Raji (cell line): Measurements from ENCODE around the gene ZNF277.

Experiments used
- POLR2A ChIP-seq: IDR thresholded peaks from 2 replicates; pipeline ENCODE4 v1.6.1; 2011; ENCODE audit warnings: low read depth, low read length, control low read depth; ENCODE audit not compliant: insufficient read depth

Gene ZNF277

DNA sequence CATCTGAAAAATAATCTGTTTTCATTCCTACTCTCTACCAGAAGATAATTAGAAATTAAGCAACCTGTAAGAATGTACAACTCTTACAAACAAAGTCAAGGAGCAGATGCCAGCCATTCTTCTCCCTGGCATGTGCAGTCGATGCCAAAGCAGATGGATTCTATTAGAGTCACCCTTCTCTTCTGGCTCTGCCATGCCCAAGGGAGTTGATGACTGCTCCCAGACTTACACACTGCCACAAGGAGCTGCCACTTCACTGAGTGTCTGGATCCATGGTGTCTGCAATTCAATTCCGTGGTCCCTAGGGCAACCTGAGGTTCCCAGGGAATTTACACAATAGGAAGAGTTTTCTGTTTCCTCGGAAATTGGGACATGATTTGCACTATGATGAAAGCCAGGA is 154.7 kb downstream of the ZNF277 start:
- no peak for TF ChIP-seq POLR2A

DNA sequence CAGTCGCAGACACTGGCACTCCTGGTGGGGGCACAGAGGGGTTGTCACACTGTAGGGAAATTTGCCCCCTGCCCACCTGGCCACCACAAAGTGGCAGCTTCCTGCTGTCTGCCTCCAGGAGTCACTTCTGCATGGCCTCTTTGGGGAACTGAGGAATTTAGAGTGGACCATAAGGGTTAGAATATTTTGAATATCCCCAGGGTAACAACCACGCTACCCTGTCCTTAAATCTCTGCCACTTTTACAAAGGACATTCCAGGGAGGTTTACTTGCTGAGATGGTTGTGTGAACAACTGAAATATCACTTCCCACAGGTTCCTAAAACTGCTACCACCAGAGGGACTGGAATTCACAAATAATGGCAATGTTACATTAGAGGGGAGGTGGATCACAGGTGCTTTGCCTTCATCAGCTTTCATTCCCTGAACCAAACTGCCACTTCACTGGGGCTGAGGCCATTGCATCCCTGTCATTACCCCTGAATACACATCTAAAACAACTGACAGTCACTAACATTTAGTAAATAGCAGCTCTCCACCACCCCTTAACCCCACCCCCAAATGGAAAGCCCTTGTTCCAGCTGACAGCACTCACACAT is 155.7 kb downstream of the ZNF277 start:
- no peak for TF ChIP-seq POLR2A

DNA sequence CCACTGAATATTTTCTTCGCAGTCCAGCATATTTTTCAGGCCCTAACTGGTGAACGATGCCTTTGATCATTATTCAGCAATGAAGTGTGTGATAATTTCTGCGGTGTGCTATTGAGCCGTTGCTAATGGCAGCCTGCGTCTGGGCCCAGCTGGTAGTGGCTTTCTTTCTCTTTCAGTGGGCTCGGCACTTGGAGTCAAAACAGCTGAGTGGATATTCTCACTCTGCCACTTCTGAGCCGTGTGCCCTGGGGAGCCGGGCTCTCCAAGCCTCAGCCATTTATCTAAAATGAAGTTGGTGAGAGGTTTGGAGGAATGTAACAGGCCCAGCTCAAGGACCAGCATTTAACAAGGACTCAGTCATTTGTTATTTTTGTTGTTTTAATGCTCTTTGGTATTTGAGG is 156.2 kb downstream of the ZNF277 start:
- no peak for TF ChIP-seq POLR2A

DNA sequence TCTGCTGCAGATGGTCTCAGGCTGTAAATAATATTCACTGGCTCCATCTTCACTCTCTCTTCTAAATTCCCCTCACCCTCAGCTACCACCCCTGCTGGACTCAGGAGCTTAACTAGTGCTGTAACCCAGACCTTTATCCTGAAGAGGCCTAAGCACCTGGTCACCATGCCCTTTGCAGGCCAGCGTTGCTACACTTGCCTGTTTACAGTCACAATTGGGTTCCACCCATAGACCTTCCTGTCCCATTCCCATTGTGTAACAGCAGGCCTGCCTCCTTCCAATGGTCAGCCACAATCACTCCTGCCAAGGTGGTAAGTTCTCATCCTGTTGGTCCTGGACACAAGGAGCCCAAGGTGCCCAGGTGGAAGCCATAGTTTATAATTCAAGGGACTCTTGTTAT is 157.9 kb downstream of the ZNF277 start:
- no peak for TF ChIP-seq POLR2A

DNA sequence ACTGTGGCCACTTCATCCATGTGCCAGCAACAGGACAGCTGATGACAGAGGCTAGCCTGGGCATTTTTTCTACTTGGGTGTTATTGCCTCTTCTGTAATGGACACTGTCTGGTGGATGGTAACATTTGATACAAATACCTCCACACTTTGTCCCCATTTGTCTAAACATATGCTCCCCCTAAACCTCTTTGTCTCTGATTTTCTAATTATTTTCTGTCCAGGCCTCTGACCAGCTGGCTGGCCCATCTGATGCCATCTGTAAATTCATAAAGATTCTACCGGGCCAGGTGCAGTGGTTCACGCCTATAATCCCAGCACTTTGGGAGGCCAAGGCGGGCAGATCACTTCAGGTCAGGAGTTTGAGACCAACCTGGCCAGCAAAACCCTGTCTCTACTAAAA is 159.1 kb downstream of the ZNF277 start:
- no peak for TF ChIP-seq POLR2A

DNA sequence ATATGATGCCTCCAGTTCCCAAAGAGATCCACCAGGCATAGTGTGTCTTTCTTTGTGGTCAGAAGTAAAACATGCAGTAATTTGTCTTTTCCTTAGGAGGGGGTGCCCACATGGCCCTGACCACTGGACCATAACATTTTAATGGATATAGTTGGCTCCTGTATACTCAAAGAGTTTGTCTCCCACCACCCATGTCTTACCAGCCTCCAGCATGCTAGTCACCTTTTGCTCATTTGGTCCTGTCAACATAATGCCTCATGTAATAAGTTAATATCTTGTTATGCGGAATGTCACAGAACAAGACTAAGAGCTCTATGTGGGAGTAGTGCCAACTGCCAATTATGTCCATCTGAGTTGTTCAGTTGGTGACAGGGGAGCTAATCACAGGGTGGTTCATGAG is 160.4 kb downstream of the ZNF277 start:
- TF ChIP-seq POLR2A, result no peak

DNA sequence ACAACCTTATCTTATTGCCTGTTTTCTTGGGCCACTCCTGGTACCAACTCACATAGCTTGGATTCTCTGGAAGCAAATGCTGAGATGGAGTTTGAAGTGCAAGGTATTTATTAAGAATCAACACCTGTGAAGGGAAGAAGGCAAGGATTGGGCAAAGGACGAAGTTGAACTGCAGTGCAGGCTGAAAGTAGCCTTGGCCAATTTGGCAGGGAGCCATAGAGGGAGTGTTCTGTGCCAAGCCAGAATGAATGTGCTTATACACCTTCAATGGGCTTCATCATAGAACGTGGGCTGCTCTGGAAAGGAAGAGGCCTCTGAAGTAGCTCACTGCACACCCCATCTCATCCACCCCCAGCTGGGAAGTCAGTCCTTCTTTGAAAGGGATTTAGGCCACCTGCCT is 163.9 kb downstream of the ZNF277 start:
- no peak for TF ChIP-seq POLR2A

DNA sequence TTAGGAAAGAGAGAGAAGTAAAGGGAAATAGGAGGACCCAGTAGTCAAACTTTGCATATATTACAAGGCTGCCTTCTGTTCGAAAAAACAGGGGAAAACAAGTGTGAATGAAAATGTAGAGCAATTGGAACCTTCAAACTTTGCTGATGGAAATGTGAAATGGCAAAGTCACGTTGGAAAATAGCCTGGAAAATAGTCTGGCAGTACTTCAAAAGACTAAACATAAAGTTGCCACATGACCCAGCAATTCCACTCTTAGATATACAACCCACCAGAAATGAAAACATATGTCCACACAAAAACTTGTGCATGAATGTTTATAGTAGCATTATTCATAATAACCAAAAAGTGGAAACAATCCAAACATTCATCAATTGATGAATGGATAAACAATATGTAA is 165.2 kb downstream of the ZNF277 start:
- no peak for TF ChIP-seq POLR2A

DNA sequence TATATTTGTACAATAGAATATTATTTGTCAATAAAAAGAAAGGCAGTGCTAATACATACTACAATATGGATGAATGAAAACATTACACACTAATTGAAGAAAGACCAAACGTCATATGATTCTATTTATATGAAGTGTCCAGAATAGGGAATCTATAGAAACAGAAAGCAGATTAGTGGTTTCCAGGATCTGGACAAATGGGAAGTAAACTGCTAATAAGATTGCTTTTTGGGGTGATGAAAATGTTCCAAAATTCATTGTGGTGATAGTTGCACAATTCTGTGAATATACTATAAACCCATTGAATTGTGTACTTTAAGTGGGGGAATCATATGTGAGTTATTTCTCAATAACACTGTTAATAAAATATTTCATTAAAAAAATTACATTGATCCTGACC is 165.6 kb downstream of the ZNF277 start:
- no peak for TF ChIP-seq POLR2A

DNA sequence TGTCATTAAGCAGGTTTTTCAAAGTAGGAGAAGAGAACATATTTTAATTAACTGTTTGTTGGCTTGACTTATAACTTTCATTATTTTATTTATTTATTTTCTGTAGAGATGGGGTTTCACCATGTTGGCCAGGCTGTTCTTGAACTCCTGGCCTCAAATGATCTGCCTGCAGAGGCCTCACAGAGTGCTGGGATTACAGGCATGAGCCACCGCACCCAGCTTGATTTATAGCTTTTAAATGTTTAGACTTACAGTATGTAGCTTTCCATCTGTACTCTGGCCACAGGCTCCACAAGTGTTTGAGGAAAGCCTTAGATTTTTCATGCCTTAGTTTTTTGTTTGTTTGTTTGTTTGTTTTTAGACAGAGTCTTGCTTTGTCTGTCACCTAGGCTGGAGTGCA is 171.1 kb downstream of the ZNF277 start:
- no peak for TF ChIP-seq POLR2A

DNA sequence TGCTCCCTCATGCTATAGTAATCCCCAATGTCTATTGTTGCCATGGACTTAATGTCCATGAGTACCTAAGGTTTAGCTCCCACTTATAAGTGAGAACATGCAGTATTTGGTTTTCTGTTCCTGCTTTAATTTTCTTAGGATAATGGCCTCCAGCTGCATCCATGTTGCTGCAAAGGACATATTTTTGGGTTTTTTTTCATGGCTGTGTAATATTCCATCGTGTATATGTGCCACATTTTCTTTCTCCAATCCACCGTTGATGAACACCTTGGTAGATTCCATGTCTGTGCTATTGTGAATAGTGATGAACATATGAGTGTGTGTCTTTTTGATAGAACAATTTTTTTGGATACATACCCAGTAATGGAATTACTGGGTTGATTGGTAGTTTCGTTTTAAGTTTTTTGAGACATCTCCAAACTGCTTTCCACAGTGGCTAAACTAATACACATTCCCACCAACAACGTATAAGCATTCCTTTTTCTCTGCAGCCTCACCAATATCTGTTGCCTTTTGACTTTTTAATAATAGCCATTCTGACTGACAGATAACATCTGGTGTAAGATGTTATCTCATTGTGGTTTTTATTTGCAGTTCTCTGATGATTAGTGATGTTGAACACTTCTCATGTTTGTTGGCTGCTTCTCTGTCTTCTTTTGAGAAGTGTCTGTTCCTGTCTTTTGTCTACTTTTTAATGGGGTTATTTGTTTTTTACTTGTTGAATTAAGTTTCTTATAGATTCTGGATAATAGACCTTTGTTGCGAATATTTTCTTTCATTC is 175.0 kb downstream of the ZNF277 start:
- no peak for TF ChIP-seq POLR2A

DNA sequence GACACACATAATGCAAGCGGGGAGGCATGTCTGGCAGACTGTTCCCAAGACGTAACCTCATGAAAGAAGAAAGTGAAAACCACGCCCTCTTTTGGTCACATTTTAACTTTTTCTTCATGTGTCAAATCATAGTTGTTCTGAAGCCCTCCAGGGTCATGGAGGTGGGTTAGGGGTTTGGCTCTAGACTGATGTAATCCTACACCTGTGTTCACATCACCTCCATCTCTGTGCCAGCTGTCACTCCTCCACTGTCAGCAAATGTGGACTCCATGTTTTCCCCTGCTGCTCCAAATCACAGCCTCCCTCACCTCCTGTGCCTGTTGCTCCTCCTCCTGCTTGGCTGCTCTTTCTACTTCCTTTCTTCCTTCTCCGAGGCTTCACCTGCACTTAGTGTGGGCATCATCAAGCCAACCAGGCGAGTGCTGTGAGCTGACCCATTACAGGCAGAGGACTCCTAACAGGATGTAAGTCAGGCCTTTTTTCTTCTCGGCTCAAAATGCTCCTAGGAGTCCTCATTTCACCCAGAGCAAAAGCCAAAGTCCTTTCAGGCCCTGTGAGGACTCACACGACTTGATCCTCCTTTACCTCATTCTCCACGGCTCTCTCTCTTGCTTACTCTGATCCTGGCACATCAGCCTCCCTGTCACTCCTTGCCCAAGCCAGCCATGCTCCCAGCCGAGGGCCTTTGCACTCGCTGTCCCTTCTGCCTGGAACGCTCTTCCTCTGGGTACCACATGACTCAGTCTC is 177.3 kb downstream of the ZNF277 start:
- no peak for TF ChIP-seq POLR2A

DNA sequence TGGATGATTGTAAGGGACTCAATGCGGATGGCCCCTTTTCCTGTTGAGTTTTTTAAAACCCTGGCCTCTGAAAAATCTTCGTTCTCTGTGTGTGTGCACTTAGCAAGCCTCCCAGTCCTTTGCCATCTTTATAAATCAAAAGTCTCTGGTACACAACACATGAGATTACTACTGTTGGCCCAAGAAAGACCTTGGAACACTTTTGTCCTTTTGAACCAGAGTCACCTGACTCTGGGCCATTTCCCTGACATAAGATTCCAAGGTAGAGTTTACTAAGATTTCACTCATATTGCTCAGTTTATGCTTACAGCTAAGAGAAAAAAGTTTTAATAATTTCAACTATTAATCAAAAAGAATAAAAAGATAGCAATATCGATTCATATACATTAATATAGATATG is 179.0 kb downstream of the ZNF277 start:
- no peak for TF ChIP-seq POLR2A

DNA sequence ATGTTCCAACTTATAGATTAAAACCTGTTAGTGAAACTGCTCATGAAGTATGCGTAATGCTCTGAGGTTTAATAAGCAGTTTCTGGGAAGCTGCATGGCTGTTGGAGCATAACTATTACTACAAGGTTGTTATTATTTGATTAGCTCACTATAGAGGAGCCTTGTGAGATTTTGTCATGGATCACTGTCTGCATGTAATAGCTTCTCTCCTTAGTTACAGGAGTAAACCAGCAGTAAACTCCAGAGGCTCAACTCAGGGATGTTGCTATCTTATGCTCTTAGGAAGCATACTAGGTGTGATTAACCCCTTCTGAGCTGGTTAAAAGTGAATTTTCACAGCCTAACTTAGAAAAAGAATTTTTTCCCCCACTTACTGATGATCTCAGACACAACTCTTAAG is 180.1 kb downstream of the ZNF277 start:
- no peak for TF ChIP-seq POLR2A

DNA sequence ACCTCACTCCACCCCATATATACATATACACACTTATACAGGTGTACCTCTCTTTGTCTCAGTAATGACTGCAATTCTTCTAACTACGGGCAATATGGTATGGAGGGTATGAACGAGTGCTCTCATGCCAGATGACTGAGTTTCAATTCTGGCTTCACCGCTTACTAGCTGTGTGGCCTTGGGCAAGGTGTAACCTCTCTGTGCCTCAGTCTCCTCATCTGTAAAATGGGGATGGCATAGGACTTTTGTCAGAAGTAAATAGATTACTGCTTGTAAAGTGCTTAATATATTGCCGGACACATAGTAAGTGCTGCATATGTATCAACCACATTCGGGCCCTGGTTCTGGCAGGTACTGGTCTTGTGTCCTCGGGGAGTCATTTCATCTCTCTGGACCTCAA is 183.7 kb downstream of the ZNF277 start:
- TF ChIP-seq POLR2A, result no peak

DNA sequence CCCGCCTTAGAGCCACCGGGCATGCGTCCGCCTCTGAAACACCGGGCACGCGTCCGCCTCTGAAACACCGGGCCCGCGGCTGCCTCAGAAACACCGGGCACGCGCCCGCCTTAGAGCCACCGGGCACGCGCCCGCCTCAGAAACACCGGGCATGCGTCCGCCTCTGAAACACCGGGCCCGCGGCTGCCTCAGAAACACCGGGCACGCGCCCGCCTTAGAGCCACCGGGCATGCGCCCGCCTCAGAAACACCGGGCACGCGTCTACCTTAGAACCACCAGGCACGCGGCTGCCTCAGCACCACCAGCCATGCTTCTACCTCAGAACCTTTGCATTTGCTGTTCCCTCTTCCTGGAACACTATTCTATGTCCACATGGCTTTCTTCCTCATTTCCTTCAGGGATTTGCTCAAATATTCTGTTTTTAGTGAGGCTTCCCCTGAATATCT is 185.4 kb downstream of the ZNF277 start:
- peak; percentile 31; the same call in 1 of the 2 replicates for TF ChIP-seq POLR2A
